Gastroesophageal sphincter (tissue), 4 donors: Measurements from ENCODE around the gene XYLT1. TPM values are rescaled to one million over a fixed set of nuclear protein-coding genes. Genes with fewer than 3 reads are reported as not detected.

Experiments
- ATAC-seq: fragments of 150-250 bp; one replicate; pipeline ENCODE4 v1.9.1; 2016; ENCODE audit warnings: mild to moderate bottlenecking, moderate library complexity
- H3K27ac ChIP-seq, 4 donors: fragments of 200-600 bp; sonication (generic) in 3 of 4; 1 replicate in 3 of 4; 2 replicates in 1 of 4; pipeline ENCODE4 v1.5.1; 2016 to 2019
- H3K27me3 ChIP-seq: fragments of 200-600 bp; sonication (generic); one replicate; pipeline ENCODE4 v1.5.1; 2019
- H3K36me3 ChIP-seq, 2 donors: fragments of 200-600 bp; sonication (generic); one replicate each; pipeline ENCODE4 v1.5.1; 2019; ENCODE audit warnings: control low read depth in 1 of 2
- H3K4me1 ChIP-seq, 3 donors: fragments of 200-600 bp; sonication (generic); 1 replicate in 2 of 3; 2 replicates in 1 of 3; pipeline ENCODE4 v1.5.1; 2016 to 2019; ENCODE audit warnings: control low read depth in 2 of 3
- H3K4me3 ChIP-seq, 2 donors: fragments of 200-600 bp; sonication (generic); one replicate each; pipeline ENCODE4 v1.5.1; 2019; ENCODE audit warnings: mild to moderate bottlenecking in 1 of 2, moderate library complexity in 1 of 2
- H3K9me3 ChIP-seq, 3 donors: fragments of 200-600 bp; sonication (generic); one replicate each; pipeline ENCODE4 v1.5.1; 2017 to 2019; ENCODE audit warnings: control low read depth in 2 of 3
- CTCF ChIP-seq, 4 experiments: fragments of 200-600 bp in 2 of 4; fragments of 450-650 bp in 2 of 4; sonication (generic) in 1 of 4; IDR thresholded peaks; one replicate each; pipeline ENCODE4 v1.5.1; 2017 to 2019; ENCODE audit warnings: antibody characterized with exemption in 4 of 4, mild to moderate bottlenecking in 2 of 4, moderate library complexity in 2 of 4
- EP300 ChIP-seq: sonication (generic); formaldehyde crosslinking; IDR thresholded peaks from one replicate; pipeline ENCODE4 v1.6.1; 2017; ENCODE audit warnings: antibody characterized with exemption, mild to moderate bottlenecking
- POLR2A ChIP-seq, 2 donors: fragments of 450-650 bp; IDR thresholded peaks; one replicate each; pipeline ENCODE4 v1.6.1; 2017; ENCODE audit warnings: antibody characterized with exemption in 2 of 2, mild to moderate bottlenecking in 2 of 2, moderate library complexity in 1 of 2
- POLR2AphosphoS5 ChIP-seq: sonication (generic); formaldehyde crosslinking; IDR thresholded peaks from one replicate; pipeline ENCODE4 v1.6.1; 2017; ENCODE audit warnings: antibody characterized with exemption
- WGBS, 2 donors: methylation state at CpG; one replicate each; pipeline ENCODE4 v1.1.5; 2018; ENCODE audit warnings: low coverage in 1 of 2; 5-methylcytosine and 5-hydroxymethylcytosine counted together
- total RNA-seq, 4 donors: library from RNA; depleted of rRNA; stranded (reverse); fragments of >200 nt; gene quantifications; one replicate each; pipeline ENCODE4 v1.1.0, GENCODE V29; 2016

XYLT1 gene
- total RNA-seq, 4 donors from 2014 or later, result 19.1 to 51.6 (median 23.7) TPM

DNA sequence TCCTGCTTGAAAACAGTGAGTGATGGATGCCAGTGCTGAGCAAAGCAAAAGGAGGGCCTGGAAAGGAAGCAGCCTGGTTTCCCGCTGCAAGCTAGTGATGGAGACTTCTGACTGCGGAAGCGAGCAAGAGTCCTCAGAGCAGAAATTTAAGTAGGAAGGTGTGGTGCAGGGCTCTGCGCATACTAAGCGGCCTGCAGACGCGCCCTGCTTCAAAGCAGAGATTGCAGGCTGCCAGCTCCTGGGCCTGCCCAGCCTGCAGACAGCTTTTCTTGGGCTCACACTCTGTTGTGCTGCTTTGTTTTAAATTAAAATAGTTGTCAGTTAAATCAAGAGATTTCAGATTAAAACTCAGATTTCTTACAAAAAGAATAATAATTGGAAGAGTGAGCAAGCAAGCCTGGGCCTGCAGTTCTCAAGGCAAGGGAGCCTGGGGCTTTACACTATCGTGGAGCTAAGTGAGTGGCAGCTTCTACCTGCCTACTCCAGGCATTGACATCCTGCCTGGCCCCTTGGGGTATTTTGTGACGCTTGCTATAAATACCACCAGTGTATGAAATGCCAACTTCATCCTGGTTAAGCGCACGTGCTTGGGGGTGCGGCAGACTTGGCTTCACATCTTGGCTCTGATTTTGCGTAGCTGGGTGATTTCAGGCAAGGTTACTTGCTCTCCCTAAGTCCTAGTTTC is 237.3 kb downstream of the XYLT1 start:
- ATAC-seq, result no peak
- no peak overlapping the region for H3K27ac ChIP-seq
- H3K36me3 ChIP-seq, result peaks cover 0 to 6% of the 10 kb centered on the region in 2 donors
- H3K27me3 ChIP-seq, result no peaks in the 10 kb centered on the region
- WGBS, 2 donors, result 91 to 93% methylated on average over 9 to 13 of the region's 13 CpGs
- H3K4me1 ChIP-seq, result no peaks in the 10 kb centered on the region
- TF ChIP-seq POLR2AphosphoS5 (no peak), POLR2A (IDR thresholded peaks at IDR 0.05) (no peak), CTCF (IDR thresholded peaks at IDR 0.05) (no peak), EP300 (no peak)
- no peaks in the 10 kb centered on the region for H3K9me3 ChIP-seq
- no peak overlapping the region for H3K4me3 ChIP-seq

GRCh38 chr16:17232487-17232886 is 238.3 kb downstream of the XYLT1 start:
- no peak overlapping the region for H3K27ac ChIP-seq
- WGBS, 2 donors, result 95 to 96% methylated on average over 6 of the region's 6 CpGs

GRCh38 chr16:17231972-17232371 is 238.8 kb downstream of the XYLT1 start:
- 94 to 97% methylated on average over 5 of the region's 5 CpGs for WGBS, 2 donors
- no peak for TF ChIP-seq CTCF (IDR thresholded peaks at IDR 0.05)
- no peak for TF ChIP-seq POLR2AphosphoS5
- no peak for TF ChIP-seq POLR2A (IDR thresholded peaks at IDR 0.05)
- no peak for TF ChIP-seq EP300

More at GRCh38 chr16:17232487-17232886, 238.3 kb downstream of the XYLT1 start:
- TF ChIP-seq POLR2AphosphoS5, result no peak
- no peak for TF ChIP-seq POLR2A (IDR thresholded peaks at IDR 0.05)
- no peak for TF ChIP-seq EP300
- TF ChIP-seq CTCF (IDR thresholded peaks at IDR 0.05), result no peak
- Histone ChIP-seq H3K4me1 (no peaks in the 10 kb centered on the region), H3K9me3 (no peaks in the 10 kb centered on the region), H3K4me3 (no peak overlapping the region), H3K27me3 (no peaks in the 10 kb centered on the region), H3K36me3 (peaks cover 0 to 4% of the 10 kb centered on the region in 2 donors)
- ATAC-seq, result no peak

DNA sequence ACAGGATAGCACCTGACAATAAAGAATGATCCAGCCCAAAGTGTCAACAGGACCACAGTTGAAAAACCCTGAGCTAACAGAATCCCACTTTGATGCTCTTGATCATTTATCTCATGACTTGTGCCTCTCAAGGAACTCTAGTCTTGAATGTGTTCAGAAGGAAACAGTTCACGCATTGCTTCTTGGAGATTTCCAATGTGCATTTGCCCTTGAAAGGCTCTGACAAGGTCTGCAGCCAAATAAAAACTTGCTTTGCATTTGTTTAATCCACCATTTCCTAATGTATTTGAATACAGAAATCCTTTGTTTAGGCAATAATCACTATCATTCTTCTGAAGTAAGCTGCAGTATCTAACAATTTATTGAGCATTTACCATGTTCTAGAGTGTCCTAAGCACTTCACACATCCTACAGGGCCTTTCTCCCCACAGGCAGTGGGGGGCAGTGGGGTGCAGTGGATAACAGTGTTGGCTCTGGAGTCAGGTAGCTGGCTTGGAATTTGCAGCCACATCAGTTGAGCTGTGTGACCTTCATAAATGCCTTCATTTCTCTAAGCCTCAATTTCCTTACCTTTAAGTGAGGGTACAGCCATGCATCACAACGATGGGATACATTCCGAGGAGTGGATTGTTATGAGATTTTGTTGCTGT is 239.7 kb downstream of the XYLT1 start:
- Histone ChIP-seq H3K27me3 (no peaks in the 10 kb centered on the region), H3K27ac (no peak overlapping the region), H3K4me1 (peaks cover 0 to 4% (median 0%) of the 10 kb centered on the region in 3 donors), H3K9me3 (no peaks in the 10 kb centered on the region), H3K4me3 (no peak overlapping the region), H3K36me3 (no peaks in the 10 kb centered on the region)
- ATAC-seq, result no peak
- TF ChIP-seq POLR2AphosphoS5 (no peak), EP300 (no peak), POLR2A (IDR thresholded peaks at IDR 0.05) (no peak), CTCF (IDR thresholded peaks at IDR 0.05) (no peak)
- 87 to 95% methylated on average over 3 of the region's 3 CpGs for WGBS, 2 donors

More at GRCh38 chr16:17231972-17232371, 238.8 kb downstream of the XYLT1 start:
- no peak for ATAC-seq
- Histone ChIP-seq H3K4me3 (no peak overlapping the region), H3K27ac (no peak overlapping the region), H3K27me3 (no peaks in the 10 kb centered on the region), H3K9me3 (no peaks in the 10 kb centered on the region), H3K36me3 (no peaks in the 10 kb centered on the region), H3K4me1 (no peaks in the 10 kb centered on the region)

DNA sequence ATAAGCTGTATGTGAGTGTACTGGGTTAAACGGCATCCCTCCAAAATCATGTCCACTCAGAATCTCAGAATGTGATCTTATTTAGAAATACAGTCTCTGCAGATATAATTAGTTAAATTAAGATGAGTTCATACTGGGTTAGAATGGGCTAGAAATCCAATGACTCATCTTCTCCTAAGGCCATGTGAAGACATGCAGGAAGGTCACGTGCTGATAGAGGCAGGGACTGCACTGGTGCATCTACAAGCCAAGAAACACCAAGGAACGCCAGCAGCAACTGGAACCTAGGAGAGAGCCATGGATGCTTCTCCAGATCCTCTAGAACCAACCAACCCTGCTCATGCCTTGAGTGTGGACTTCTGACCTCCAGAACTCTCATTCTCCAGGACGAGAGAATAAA is 241.0 kb downstream of the XYLT1 start:
- no peak for ATAC-seq
- 91 to 100% methylated on average over 3 of the region's 4 CpGs for WGBS, 2 donors
- Histone ChIP-seq H3K9me3 (no peaks in the 10 kb centered on the region), H3K4me1 (peaks cover 0 to 17% (median 3%) of the 10 kb centered on the region in 3 donors), H3K4me3 (no peak overlapping the region), H3K27me3 (no peaks in the 10 kb centered on the region), H3K36me3 (no peaks in the 10 kb centered on the region), H3K27ac (no peak overlapping the region)
- no peak for TF ChIP-seq CTCF (IDR thresholded peaks at IDR 0.05)
- TF ChIP-seq POLR2A (IDR thresholded peaks at IDR 0.05), result no peak
- no peak for TF ChIP-seq POLR2AphosphoS5
- TF ChIP-seq EP300, result no peak
